Liver (tissue), 9 donors: ENCODE measurements around the gene IGF2. TPM values are rescaled to one million over a fixed set of nuclear protein-coding genes. Genes with fewer than 3 reads are reported as not detected.

Experiments
- DNase-seq: peaks from one replicate; pipeline ENCODE4 v3.0.0-alpha.2; 2017; ENCODE audit warnings: low spot score
- H3K27ac ChIP-seq, 2 donors: one replicate each; pipeline ENCODE4 v1.7.0; 2013; ENCODE audit warnings: inconsistent platforms in 2 of 2, low read length in 2 of 2, control low read depth in 1 of 2, low read depth in 1 of 2, mild to moderate bottlenecking in 1 of 2
- H3K27me3 ChIP-seq, 4 donors: one replicate each; pipeline versions ENCODE4 v1.6.1 to v1.7.0; 2013; ENCODE audit warnings: low read length in 3 of 4, inconsistent platforms in 1 of 4, mild to moderate bottlenecking in 1 of 4, moderate library complexity in 1 of 4; ENCODE audit not compliant: control insufficient read depth in 4 of 4, insufficient read depth in 4 of 4
- H3K36me3 ChIP-seq, 4 donors: one replicate each; pipeline versions ENCODE4 v1.6.1 to v1.7.0; 2013; ENCODE audit warnings: low read length in 3 of 4, mild to moderate bottlenecking in 3 of 4, low read depth in 1 of 4, moderate library complexity in 1 of 4; ENCODE audit not compliant: control insufficient read depth in 4 of 4, insufficient read depth in 3 of 4
- H3K4me1 ChIP-seq, 4 donors: one replicate each; pipeline versions ENCODE4 v1.6.1 to v1.7.0; 2013; ENCODE audit warnings: low read length in 3 of 4, mild to moderate bottlenecking in 3 of 4, moderate library complexity in 1 of 4; ENCODE audit not compliant: control insufficient read depth in 4 of 4, insufficient read depth in 4 of 4
- H3K4me3 ChIP-seq, 3 donors: one replicate each; pipeline versions ENCODE4 v1.6.1 to v1.7.0; 2013; ENCODE audit warnings: low read length in 3 of 3, control low read depth in 1 of 3, low read depth in 1 of 3, mild to moderate bottlenecking in 1 of 3
- H3K9ac ChIP-seq, 2 donors: one replicate each; pipeline ENCODE4 v1.7.0; 2013; ENCODE audit warnings: low read length in 2 of 2, mild to moderate bottlenecking in 2 of 2, moderate library complexity in 2 of 2, control low read depth in 1 of 2, low read depth in 1 of 2
- H3K9me3 ChIP-seq, 4 donors: one replicate each; pipeline versions ENCODE4 v1.6.1 to v1.7.0; 2013; ENCODE audit warnings: low read length in 3 of 4; ENCODE audit not compliant: control insufficient read depth in 4 of 4
- EGR1 ChIP-seq, 2 donors: IDR thresholded peaks; 2 replicates each; pipeline ENCODE4 v1.6.1; 2016 to 2018; ENCODE audit warnings: antibody characterized with exemption in 2 of 2, low read depth in 2 of 2
- FOXA1 ChIP-seq: IDR thresholded peaks from 2 replicates; pipeline ENCODE4 v1.6.1; 2016; ENCODE audit warnings: antibody characterized with exemption
- FOXA2 ChIP-seq: IDR thresholded peaks from 2 replicates; pipeline ENCODE4 v1.6.1; 2016; ENCODE audit warnings: antibody characterized with exemption
- GABPA ChIP-seq, 2 donors: IDR thresholded peaks in 1 of 2; conservative IDR thresholded peaks in 1 of 2; 2 replicates each; pipeline ENCODE4 v1.6.1; 2016; ENCODE audit warnings: antibody characterized with exemption in 2 of 2, mild to moderate bottlenecking in 1 of 2, moderate library complexity in 1 of 2
- HNF4A ChIP-seq, 2 donors: conservative IDR thresholded peaks; 2 replicates each; pipeline ENCODE4 v1.6.1; 2016; ENCODE audit warnings: antibody characterized with exemption in 2 of 2, mild to moderate bottlenecking in 2 of 2
- HNF4G ChIP-seq: IDR thresholded peaks from 2 replicates; pipeline ENCODE4 v1.6.1; 2016; ENCODE audit warnings: antibody characterized with exemption
- JUND ChIP-seq, 2 donors: IDR thresholded peaks; 2 replicates each; pipeline ENCODE4 v1.6.1; 2016; ENCODE audit warnings: antibody characterized with exemption in 2 of 2
- NR2F2 ChIP-seq: IDR thresholded peaks from 2 replicates; pipeline ENCODE4 v1.6.1; 2016; ENCODE audit warnings: antibody characterized with exemption
- RAD21 ChIP-seq, 2 donors: IDR thresholded peaks; 2 replicates each; pipeline ENCODE4 v1.6.1; 2016; ENCODE audit warnings: antibody characterized with exemption in 2 of 2, mild to moderate bottlenecking in 2 of 2
- RXRA ChIP-seq, 2 donors: IDR thresholded peaks; 2 replicates each; pipeline ENCODE4 v1.6.1; 2017 to 2018; ENCODE audit warnings: antibody characterized with exemption in 2 of 2, mild to moderate bottlenecking in 1 of 2
- SP1 ChIP-seq: IDR thresholded peaks from 2 replicates; pipeline ENCODE4 v1.6.1; 2018; ENCODE audit warnings: antibody characterized with exemption, mild to moderate bottlenecking
- TAF1 ChIP-seq: conservative IDR thresholded peaks from 2 replicates; pipeline ENCODE4 v1.6.1; 2016; ENCODE audit warnings: antibody characterized with exemption, mild to moderate bottlenecking
- YY1 ChIP-seq: IDR thresholded peaks from 2 replicates; pipeline ENCODE4 v1.6.1; 2016; ENCODE audit warnings: antibody characterized with exemption, mild to moderate bottlenecking
- WGBS: extraction: QIAGEN DNeasy Blood & Tissue Kit; methylation state at CpG from one replicate; pipeline ENCODE4 v1.1.7; 2013; 5-methylcytosine and 5-hydroxymethylcytosine counted together
- polyA plus RNA-seq, 2 donors: library from polyadenylated mRNA; stranded (reverse) in 1 of 2; unstranded in 1 of 2; fragments of 200-250 nt in 1 of 2; fragments of >200 nt in 1 of 2; fragmentation: Nextera tagmentation in 1 of 2; extraction: Ambion mirVana in 1 of 2; gene quantifications; one replicate each; pipeline versions ENCODE4 v1.2.1 to v1.2.3, GENCODE V29; 2013 to 2015
- total RNA-seq, 2 donors: library from RNA; depleted of rRNA; stranded (reverse); fragments of >200 nt; gene quantifications; one replicate each; pipeline ENCODE4 v1.2.3, GENCODE V29; 2014
- TF ChIP-seq, protein P1 (sequence below): IDR thresholded peaks from 2 replicates; pipeline ENCODE4 v1.6.1; 2016; ENCODE audit warnings: antibody characterized with exemption, mild to moderate bottlenecking
- TF ChIP-seq, protein P2 (sequence below): IDR thresholded peaks from 2 replicates; pipeline ENCODE4 v1.6.1; 2016; ENCODE audit warnings: antibody characterized with exemption
- TF ChIP-seq, protein P3 (sequence below): fragments of 150-350 bp; IDR thresholded peaks from 2 replicates; pipeline ENCODE4 v1.5.1; 2017; ENCODE audit warnings: improper control_type of control experiment, low read depth, low read length; ENCODE audit not compliant: missing input control
- TF ChIP-seq, protein P4 (sequence below): IDR thresholded peaks from 2 replicates; pipeline ENCODE4 v1.6.1; 2016; ENCODE audit warnings: antibody characterized with exemption
- TF ChIP-seq, protein P5 (sequence below): IDR thresholded peaks from 2 replicates; pipeline ENCODE4 v1.6.1; 2016; ENCODE audit warnings: antibody characterized with exemption
- donor health status: healthy.
- donor health status: healthy.
- donor health status: healthy.
- donor health status: healthy.
- donor health status: healthy.

Gene IGF2
- total and polyA plus RNA-seq, 4 donors, result 70.5 to 1,440 (median 192) TPM

DNA sequence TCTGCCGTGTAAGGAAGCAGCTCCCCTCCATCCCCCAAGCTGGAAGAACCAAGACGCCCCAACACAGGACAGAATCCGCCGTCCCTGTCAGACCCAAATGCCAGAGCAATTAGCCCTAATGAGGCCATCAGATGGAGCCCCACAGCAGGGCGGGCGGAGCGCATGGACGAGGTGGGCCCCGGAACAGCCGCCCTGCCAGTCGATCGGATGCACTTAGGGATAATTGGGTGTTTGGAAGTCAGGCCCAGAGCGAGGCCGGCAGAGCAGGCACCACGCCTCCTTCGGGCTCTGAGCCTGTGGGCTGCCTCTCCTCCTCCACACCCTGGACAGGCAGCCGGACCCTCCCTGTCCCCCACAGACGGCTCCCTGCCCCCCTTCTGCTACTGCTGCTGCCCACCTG lies 37.9 kb upstream of the IGF2 start:
- Histone ChIP-seq H3K36me3 (no peaks in the 10 kb centered on the region), H3K4me3 (no peak overlapping the region), H3K27me3 (no peaks in the 10 kb centered on the region), H3K4me1 (no peaks in the 10 kb centered on the region), H3K27ac (no peak overlapping the region), H3K9ac (no peak overlapping the region), H3K9me3 (no peaks in the 10 kb centered on the region)
- TF ChIP-seq, protein P1, sequence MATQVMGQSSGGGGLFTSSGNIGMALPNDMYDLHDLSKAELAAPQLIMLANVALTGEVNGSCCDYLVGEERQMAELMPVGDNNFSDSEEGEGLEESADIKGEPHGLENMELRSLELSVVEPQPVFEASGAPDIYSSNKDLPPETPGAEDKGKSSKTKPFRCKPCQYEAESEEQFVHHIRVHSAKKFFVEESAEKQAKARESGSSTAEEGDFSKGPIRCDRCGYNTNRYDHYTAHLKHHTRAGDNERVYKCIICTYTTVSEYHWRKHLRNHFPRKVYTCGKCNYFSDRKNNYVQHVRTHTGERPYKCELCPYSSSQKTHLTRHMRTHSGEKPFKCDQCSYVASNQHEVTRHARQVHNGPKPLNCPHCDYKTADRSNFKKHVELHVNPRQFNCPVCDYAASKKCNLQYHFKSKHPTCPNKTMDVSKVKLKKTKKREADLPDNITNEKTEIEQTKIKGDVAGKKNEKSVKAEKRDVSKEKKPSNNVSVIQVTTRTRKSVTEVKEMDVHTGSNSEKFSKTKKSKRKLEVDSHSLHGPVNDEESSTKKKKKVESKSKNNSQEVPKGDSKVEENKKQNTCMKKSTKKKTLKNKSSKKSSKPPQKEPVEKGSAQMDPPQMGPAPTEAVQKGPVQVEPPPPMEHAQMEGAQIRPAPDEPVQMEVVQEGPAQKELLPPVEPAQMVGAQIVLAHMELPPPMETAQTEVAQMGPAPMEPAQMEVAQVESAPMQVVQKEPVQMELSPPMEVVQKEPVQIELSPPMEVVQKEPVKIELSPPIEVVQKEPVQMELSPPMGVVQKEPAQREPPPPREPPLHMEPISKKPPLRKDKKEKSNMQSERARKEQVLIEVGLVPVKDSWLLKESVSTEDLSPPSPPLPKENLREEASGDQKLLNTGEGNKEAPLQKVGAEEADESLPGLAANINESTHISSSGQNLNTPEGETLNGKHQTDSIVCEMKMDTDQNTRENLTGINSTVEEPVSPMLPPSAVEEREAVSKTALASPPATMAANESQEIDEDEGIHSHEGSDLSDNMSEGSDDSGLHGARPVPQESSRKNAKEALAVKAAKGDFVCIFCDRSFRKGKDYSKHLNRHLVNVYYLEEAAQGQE, result no peak
- TF ChIP-seq, protein P2, sequence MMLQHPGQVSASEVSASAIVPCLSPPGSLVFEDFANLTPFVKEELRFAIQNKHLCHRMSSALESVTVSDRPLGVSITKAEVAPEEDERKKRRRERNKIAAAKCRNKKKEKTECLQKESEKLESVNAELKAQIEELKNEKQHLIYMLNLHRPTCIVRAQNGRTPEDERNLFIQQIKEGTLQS, result no peak
- TF ChIP-seq JUND (IDR thresholded peaks at IDR 0.05), result no peak
- TF ChIP-seq TAF1, result no peak
- no peak for TF ChIP-seq RXRA (IDR thresholded peaks at IDR 0.05)
- no peak for TF ChIP-seq NR2F2
- TF ChIP-seq EGR1 (IDR thresholded peaks at IDR 0.05; ENCODE audit: low read depth in 2 of 2), result no peak
- TF ChIP-seq, protein P3, sequence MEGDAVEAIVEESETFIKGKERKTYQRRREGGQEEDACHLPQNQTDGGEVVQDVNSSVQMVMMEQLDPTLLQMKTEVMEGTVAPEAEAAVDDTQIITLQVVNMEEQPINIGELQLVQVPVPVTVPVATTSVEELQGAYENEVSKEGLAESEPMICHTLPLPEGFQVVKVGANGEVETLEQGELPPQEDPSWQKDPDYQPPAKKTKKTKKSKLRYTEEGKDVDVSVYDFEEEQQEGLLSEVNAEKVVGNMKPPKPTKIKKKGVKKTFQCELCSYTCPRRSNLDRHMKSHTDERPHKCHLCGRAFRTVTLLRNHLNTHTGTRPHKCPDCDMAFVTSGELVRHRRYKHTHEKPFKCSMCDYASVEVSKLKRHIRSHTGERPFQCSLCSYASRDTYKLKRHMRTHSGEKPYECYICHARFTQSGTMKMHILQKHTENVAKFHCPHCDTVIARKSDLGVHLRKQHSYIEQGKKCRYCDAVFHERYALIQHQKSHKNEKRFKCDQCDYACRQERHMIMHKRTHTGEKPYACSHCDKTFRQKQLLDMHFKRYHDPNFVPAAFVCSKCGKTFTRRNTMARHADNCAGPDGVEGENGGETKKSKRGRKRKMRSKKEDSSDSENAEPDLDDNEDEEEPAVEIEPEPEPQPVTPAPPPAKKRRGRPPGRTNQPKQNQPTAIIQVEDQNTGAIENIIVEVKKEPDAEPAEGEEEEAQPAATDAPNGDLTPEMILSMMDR, result no peak
- TF ChIP-seq, protein P4, sequence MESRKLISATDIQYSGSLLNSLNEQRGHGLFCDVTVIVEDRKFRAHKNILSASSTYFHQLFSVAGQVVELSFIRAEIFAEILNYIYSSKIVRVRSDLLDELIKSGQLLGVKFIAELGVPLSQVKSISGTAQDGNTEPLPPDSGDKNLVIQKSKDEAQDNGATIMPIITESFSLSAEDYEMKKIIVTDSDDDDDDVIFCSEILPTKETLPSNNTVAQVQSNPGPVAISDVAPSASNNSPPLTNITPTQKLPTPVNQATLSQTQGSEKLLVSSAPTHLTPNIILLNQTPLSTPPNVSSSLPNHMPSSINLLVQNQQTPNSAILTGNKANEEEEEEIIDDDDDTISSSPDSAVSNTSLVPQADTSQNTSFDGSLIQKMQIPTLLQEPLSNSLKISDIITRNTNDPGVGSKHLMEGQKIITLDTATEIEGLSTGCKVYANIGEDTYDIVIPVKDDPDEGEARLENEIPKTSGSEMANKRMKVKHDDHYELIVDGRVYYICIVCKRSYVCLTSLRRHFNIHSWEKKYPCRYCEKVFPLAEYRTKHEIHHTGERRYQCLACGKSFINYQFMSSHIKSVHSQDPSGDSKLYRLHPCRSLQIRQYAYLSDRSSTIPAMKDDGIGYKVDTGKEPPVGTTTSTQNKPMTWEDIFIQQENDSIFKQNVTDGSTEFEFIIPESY, result no peak
- no peak for TF ChIP-seq FOXA2
- no peak for TF ChIP-seq RAD21 (IDR thresholded peaks at IDR 0.05)
- TF ChIP-seq HNF4G, result no peak
- TF ChIP-seq YY1, result no peak
- no peak for TF ChIP-seq SP1
- TF ChIP-seq HNF4A (conservative IDR thresholded peaks at IDR 0.05), result no peak
- TF ChIP-seq, protein P5, sequence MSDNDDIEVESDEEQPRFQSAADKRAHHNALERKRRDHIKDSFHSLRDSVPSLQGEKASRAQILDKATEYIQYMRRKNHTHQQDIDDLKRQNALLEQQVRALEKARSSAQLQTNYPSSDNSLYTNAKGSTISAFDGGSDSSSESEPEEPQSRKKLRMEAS, result no peak
- TF ChIP-seq FOXA1, result no peak
- no peak for TF ChIP-seq GABPA (IDR thresholded peaks at IDR 0.05 in 1 of 2, conservative IDR thresholded peaks at IDR 0.05 in 1 of 2)
- no peak for DNase-seq
- 70% methylated on average over 18 of the region's 18 CpGs for WGBS
